GM12878 (cell line): ENCODE results near the gene AIRE.

ENCODE experiments used
- ATF2 ChIP-seq: IDR thresholded peaks from 2 replicates; pipeline ENCODE4 v1.6.1; 2012; ENCODE audit warnings: low read length, inconsistent platforms
- CTCF ChIP-seq, 3 experiments: IDR thresholded peaks in 2 of 3; conservative IDR thresholded peaks in 1 of 3; 2 replicates each; pipeline ENCODE4 v1.5.1; 2011; ENCODE audit warnings: low read depth in 3 of 3, low read length in 3 of 3, mild to moderate bottlenecking in 3 of 3, control low read depth in 2 of 3, moderate library complexity in 2 of 3, inconsistent platforms in 1 of 3, mixed read lengths in 1 of 3; ENCODE audit not compliant: control insufficient read depth in 2 of 3, insufficient read depth in 1 of 3; ENCODE audit errors: extremely low read depth in 1 of 3
- YY1 ChIP-seq: IDR thresholded peaks from 2 replicates; pipeline ENCODE4 v1.6.1; 2011; ENCODE audit warnings: low read depth, mild to moderate bottlenecking, low read length

GRCh38 chr21:44288251-44289110, 2.8 kb downstream of the AIRE start:
- no peak for TF ChIP-seq CTCF (IDR thresholded peaks at IDR 0.05 in 2 of 3, conservative IDR thresholded peaks at IDR 0.05 in 1 of 3; ENCODE audit: control insufficient read depth in 2 of 3, extremely low read depth in 1 of 3, insufficient read depth in 1 of 3, low read depth in 3 of 3, low read length in 3 of 3)
- TF ChIP-seq ATF2 = no peak
- no peak for TF ChIP-seq YY1
